Fibroblast of the aortic adventitia (primary cell): ENCODE data around the gene ZNF280B. TPM values are rescaled to one million over a fixed set of nuclear protein-coding genes. Genes with fewer than 3 reads are reported as not detected.

Experiments
- DNase-seq: peaks from one replicate; pipeline ENCODE4 v3.0.0-alpha.2; 2010; ENCODE audit warnings: low read depth
- H3K4me3 ChIP-seq: 2 replicates; pipeline ENCODE4 v1.5.1; 2011; ENCODE audit warnings: low read depth, mild to moderate bottlenecking, control low read depth, low read length, moderate library complexity
- CTCF ChIP-seq: IDR thresholded peaks from 2 replicates; pipeline ENCODE4 v1.5.1; 2011; ENCODE audit warnings: mild to moderate bottlenecking, low read length, control low read depth, inconsistent platforms; ENCODE audit not compliant: insufficient read depth
- total RNA-seq: library from RNA; depleted of rRNA; stranded (reverse); fragments of >200 nt; gene quantifications from 2 replicates; pipeline ENCODE4 v1.2.3, GENCODE V29; 2012; ENCODE audit warnings: low replicate concordance

ZNF280B gene
- total RNA-seq, 1 donor, result 0.45 TPM

- no peak overlapping the region for H3K4me3 ChIP-seq
- DNase-seq, result no peak
- TF ChIP-seq CTCF, result no peak
Observed at GRCh38 chr22:22547692-22548300, 39.3 kb upstream of the ZNF280B start.

- DNase-seq, result no peak
- no peak for TF ChIP-seq CTCF
Observed at GRCh38 chr22:22547226-22547625, 38.7 kb upstream of the ZNF280B start.

GRCh38 chr22:22546490-22546889 lies 37.9 kb upstream of the ZNF280B start:
- no peak for TF ChIP-seq CTCF
- no peak overlapping the region for H3K4me3 ChIP-seq
- no peak for DNase-seq

More at GRCh38 chr22:22547226-22547625, 38.7 kb upstream of the ZNF280B start:
- no peak overlapping the region for H3K4me3 ChIP-seq

- no peak for TF ChIP-seq CTCF
- H3K4me3 ChIP-seq, result no peak overlapping the region
- no peak for DNase-seq
Observed at GRCh38 chr22:22545084-22545483, 36.5 kb upstream of the ZNF280B start.

GRCh38 chr22:22538226-22538989 lies 29.9 kb upstream of the ZNF280B start:
- DNase-seq, result no peak
- TF ChIP-seq CTCF, result no peak
- H3K4me3 ChIP-seq, result no peak overlapping the region

GRCh38 chr22:22536916-22537315 lies 28.4 kb upstream of the ZNF280B start:
- H3K4me3 ChIP-seq, result no peak overlapping the region
- no peak for DNase-seq
- no peak for TF ChIP-seq CTCF
